Measurements from ENCODE around the gene ZNF451.

Gene ZNF451

DNA sequence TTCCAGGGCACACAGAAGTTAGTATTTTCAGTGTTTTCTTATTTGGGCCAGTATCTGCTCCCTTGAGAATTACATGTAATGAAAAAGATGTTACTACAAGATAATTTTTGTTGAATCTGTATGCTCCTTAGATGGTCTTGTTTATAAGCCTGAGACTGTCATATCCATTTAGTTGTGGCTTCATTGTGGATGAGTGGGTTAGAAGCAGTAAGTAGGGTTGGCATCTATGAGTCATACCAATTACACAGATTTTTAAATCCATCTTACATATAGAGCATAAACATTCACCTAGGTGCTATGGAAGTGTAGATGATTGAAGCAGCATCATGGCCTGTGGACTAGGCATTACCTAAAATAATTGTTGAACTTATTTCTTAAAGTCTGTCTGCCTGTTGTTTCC is 68.7 kb downstream of the ZNF451 start:
- no peak for DNase-seq

GRCh38 chr6:57159127-57159526 is 69.1 kb downstream of the ZNF451 start:
- DNase-seq, result no peak

DNA sequence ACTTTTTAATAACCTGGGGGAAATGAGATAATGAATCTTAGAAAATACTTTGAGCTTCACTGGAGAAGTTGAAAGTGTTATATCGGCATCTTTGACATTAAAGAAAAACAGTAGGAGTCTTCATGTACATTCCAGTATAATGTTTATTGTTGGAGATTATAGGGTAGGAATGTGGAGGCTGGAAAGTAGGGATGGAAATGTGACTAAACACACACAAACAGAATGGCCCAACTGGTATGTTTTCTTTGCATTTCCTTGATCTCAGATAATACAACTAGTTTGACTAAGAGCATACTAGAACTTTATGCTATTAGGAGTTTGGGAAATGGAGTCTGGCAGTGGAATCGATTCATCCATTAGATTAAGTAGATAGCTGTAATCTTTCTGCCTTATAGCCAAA is 72.0 kb downstream of the ZNF451 start:
- DNase-seq, result no peak

DNA sequence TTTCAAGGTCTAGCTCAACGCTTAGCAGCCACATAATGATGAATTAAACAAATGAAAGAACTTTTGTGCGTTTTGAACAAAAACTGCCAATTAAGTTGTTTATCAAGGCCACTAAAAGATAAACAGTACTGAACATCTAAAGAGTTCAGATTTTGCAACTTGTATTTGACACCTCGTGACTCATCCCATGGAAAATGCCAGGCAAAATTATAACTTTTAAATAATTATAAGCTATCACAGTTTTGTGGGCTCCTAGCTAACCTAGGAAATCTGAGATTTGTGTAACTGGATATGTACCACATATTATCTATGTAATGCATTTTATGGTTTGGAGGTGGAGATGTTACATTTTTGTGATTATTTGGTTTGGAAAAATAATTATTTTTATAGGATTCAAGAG is 72.5 kb downstream of the ZNF451 start:
- no peak for DNase-seq

DNA sequence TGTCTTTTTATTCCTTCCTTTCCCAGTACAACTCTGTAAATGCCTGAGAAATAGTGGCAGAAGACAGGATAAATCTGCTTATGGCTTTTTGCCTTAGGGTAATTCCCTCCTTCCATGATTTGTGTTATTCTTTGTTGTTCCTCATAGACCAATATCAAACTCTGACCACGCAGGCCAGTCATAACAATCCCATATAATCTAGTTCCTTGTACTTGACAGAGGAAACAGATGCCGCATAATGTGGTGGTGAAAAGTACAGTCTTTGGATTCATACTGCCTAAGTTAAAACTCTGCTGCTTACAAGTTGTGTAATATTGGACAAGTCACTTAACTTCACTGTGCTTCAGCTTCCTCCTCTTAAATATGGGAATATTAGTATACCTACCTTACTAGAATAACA is 74.0 kb downstream of the ZNF451 start:
- DNase-seq, result no peak

DNA sequence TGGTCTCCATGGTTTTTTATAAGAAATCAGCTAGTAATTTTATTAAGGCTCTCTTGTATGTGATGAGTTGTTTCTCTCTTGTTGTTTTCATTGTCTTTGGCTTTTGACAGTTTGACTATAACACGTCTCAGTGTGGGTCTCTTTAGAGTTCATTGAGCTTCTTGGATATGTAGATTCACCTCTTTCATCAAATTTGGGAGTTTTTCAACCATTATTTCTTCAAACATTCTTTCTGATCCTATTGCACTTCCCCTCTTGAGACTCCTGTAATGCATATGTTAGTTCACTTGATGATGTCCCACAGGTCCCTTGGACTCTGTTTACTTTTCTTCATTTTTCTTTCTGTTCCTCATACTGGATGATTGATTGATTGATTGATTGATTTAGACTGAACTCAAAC is 75.1 kb downstream of the ZNF451 start:
- DNase-seq, result no peak

DNA sequence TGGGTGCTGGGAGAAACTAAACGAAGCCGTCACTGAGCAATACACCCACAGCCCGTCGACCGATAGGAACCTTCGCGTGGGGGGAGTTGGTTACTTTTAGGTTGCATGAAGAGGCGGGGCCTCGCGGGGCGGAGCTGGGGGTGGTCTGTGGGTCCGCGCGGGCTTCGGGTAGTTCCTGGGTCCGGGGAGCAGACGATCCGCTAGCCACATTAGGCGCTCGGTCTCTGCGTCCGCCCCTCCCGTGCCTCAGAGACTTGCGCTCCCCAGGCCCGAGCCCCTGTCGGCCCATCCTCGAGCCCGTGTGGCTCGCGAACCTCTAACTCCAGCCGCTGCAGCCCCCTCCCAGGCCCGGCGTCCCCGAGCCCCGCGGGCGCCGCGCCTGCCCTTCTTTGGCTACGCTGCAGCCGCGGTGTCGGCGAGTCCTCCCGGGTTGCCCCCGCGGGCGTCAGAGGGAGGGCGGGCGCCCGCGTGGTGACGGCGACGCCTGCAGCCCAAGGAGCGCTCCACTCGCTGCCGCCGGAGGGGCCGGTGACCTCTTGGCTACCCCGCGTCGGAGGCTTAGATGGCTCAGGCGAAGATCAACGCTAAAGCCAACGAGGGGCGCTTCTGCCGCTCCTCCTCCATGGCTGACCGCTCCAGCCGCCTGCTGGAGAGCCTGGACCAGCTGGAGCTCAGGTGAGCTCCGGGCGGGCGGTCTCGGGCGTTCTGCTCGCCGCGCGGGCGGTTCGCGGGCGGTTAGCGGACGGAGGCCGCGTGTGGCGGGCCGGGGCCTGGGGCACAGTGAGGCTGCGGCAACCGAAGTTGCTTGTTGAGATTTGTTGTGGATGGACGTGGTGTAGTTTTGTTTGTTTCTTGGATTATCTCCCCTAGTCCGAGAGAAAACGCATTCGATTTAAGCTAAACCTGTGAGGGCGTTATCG is 82.4 kb downstream of the ZNF451 start, which contains the start of gene BAG2:
TSS of gene BAG2 (plus strand) at position 191 of the 920 bp plus-strand sequence. CDS start at position 563, 372 bp downstream.
- DNase-seq, result peak; percentile 79

- DNase-seq, result peak; percentile 3
Measured at GRCh38 chr6:57173056-57173885, 83.3 kb downstream of the ZNF451 start.

GRCh38 chr6:57173886-57174510 is 84.0 kb downstream of the ZNF451 start:
- no peak for DNase-seq

GRCh38 chr6:57174511-57174907 is 84.5 kb downstream of the ZNF451 start:
- DNase-seq, result no peak

DNA sequence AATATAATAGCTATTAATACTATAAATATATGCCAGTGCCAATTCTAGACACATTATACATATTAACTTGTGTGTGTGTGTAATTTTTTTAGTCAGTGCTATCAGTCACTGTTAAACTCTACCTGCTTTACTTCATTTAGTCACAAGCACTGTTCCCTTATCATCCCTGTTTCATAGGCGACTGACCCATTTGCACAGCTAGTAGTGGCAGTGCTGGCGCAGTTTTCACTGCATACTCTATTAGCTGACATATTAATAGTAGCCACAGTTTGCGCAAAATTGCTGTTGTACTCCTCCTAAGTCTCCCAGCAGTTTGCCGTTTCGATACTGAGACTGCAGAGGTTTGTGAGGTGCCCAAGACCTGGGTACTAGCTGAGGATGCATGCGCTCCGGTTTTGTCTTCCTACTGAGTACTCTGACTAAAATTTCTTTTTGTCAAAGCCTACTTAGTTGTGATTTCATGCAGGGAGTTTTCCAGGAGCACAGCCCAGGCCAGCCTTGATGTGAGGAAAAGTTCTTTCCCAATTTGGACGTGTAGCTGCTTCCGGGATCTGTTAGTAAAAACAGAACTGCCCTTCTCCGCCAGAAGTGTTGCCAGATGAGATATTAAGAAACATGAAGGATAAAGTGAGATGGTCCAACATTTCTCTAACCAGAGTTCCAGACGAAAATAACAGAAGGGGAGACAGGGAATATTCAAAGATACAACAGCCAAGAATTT is 87.7 kb downstream of the ZNF451 start:
- no peak for DNase-seq

- DNase-seq, result no peak
Measured at GRCh38 chr6:57180596-57180995, 90.6 kb downstream of the ZNF451 start.

DNA sequence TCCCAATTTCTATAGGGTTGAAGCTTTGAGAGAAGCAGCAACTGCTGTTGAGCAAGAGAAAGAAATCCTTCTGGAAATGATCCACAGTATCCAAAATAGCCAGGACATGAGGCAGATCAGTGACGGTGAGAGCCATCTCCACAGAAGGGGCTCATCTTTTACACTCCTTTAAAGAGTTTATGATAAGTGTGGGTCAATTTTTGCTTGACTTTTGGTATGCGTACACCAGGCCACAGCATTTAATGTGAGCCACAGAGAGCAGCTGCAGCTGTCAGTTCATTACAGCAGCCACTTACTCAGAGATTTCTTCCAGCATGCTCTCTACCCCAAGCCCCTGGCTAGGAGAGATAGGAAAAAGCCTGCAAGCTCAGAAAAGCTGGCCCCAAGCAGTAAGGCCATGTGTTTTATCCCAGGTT is 92.0 kb downstream of the ZNF451 start:
- no peak for DNase-seq

DNA sequence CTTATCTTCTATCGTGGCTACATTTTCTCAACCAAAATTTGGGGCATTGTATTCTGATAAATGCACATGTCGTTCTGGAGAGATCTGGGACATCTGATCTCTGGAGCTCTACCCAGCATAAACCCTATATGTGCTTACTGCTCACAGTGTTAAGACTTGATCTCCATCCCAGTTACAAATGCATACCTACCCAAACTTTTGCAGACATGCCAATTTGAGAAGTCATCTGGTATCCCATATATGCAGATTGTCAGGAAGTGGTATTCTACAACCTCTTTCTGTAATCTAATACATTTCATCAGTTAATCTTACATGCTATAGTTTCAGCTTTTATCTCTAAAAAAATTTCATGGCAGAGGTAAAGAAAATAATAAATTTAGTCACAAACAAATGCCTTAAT is 93.3 kb downstream of the ZNF451 start:
- DNase-seq, result no peak

GRCh38 chr6:57190140-57190539 is 100.2 kb downstream of the ZNF451 start:
- no peak for DNase-seq

DNA sequence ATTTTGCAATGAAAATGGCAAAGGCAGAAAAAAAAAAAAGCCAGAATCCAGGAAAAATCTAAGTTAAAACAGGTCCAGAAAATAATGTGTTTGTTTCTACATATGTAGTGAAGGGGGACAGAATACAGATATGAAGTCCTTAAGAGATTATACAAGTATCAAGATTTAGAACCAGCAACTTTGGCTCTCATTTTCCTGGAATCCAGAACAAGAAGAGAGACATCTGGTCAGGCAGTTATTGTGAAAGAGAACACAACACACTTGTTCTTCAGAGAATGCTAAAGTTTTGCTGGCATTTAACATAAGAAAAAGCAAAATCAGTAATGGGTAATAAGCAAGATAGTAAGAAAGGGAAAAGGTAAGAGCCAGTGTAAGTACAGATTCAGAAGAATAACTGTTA is 103.2 kb downstream of the ZNF451 start:
- no peak for DNase-seq

DNA sequence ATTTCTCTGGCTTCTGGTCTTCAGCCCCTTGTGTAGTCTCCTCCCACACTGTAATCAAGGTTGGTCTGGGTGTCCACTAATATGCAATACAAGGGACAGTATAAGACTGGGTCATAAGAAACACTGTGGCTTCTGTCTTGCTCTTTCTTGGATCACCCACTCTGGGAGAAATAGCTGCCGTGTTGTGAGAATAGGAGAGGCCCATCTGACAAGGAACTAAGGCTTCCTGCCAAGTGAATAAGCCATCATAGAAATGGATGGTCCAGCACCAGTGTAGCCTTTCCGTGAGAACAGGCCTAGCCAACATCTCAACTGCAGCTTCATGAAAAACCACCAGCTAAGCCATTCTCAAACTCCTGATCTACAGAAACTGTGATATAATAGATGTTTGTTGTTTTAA is 105.5 kb downstream of the ZNF451 start:
- no peak for DNase-seq

- no peak for DNase-seq
Measured at GRCh38 chr6:57198926-57199636, 109.1 kb downstream of the ZNF451 start.

DNA sequence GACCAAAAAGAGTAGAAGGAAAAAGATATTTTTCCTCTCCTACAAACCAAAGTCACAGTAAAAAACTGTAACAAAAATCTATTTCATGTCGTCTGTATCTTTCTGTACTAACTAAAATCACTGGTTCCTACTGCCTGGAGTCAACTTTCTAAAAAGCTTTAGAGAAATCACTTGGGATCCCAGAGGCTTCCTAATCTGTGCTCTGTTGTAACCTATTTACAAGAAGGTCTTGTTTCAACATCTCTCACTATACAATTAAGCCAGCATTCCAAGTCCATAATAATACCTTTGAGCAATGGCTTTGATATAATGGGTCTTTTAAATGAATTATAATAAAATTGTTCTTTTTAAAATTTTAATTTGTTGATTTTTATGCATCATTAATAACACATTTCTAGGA is 111.7 kb downstream of the ZNF451 start:
- DNase-seq, result no peak

DNA sequence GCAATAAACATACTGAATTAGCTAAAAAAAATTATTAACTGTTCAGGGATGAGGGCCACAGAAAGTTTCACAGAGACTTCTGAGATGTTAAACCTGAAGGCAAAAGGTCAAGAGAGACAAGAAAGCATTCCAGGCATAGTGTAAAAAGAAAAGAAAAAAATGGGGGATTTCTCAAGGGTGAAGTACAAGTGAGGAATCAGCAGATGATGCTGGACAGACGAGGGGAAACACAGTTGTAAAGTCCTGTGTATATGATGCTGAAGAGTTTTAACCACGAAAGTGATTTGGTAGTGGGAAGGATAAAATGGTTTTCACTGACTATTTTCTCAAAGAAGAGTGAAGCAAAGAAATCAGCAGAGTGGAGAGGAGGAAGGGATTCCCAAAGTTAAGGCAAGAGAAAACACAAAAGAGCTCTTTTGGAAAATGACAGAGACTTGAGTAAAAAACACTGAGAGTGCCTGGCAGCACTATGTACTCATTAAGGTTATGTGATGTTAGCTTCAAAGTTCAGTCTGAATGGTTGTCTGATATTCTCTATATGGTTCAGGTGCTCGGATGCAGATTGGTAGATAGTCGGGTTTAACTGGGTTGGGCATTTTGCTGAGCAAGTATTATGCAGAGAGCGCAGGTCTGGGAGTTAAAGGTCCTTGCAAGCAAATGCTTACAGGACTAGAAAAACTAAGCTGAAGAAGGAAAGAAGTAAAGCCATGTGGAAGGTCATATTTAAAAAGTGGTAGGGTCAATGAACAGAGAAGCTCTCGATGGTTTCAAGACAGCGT is 115.8 kb downstream of the ZNF451 start:
- no peak for DNase-seq

DNA sequence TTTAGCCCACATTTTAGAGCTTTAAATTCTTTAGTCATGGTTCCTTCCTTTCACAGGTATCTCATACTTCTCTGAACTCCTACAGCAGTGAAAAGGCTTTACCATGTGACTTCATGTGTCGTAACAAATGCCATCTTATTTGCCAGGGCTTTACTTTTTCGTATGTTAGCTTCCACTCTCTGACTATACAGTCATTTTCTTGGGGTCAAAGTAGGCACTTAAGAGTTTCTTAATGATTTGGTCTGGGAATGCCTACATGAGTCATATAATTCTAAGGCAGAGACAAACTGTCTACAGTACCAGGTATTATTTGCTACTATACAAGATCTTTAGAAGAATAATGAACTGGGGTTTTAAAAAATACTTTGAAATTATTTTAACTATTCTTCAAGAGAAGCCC is 117.2 kb downstream of the ZNF451 start:
- DNase-seq, result no peak
